Hematopoietic multipotent progenitor cell treated with erythropoietin and hydrocortisone succinate and interleukin-3 and kit ligand, for 17 days (in vitro differentiated cells): Measurements from ENCODE around the gene RASSF8.
A peak's percentile ranks its signal among the peaks of the same experiment; 100 is the strongest.

Experiments
- DNase-seq: peaks from one replicate; pipeline ENCODE4 v3.0.0-alpha.2; 2015; ENCODE audit warnings: low spot score

Gene RASSF8

GRCh38 chr12:26109343-26109881, 150.9 kb downstream of the RASSF8 start:
- DNase-seq = no peak

DNA sequence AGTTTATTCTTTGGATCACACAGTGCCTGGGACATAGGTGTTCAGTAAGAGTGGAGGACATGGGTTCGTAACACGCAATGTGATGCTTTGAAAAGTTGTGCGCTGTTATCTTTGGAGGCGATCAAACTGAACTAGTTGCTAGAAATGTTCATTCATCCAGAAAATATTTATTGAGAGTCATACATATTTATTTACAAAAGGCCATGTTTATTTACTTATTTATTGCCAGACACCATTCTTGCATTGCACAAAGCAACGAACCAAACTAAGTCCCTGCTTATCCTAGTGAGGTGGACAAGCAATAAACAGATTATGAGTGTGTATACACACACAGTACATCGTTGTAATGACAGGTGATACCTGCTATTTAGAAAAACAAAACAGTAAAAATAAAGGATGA, 153.8 kb downstream of the RASSF8 start:
- DNase-seq = no peak

DNA sequence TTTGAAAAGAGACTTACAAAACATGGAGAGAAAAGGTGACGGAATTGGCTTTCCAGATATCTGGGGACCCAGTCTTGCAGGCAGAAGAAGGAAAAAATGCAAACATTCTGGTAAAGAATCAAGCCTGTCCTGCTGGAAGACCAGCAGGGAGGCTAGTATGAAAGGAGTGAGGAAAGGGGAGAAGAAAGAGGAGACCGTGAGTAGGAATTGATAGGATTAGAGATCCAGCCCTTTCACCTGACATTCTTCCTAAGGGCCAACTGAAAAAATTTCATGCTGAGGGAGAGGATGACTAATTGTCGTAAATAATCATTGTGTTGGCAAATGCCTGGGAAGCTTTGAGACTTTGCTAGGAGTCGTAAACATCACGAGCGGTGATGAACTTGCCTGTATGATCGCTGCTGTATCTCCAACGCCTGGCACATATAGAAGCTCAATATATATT, 154.2 kb downstream of the RASSF8 start:
- DNase-seq = no peak

DNA sequence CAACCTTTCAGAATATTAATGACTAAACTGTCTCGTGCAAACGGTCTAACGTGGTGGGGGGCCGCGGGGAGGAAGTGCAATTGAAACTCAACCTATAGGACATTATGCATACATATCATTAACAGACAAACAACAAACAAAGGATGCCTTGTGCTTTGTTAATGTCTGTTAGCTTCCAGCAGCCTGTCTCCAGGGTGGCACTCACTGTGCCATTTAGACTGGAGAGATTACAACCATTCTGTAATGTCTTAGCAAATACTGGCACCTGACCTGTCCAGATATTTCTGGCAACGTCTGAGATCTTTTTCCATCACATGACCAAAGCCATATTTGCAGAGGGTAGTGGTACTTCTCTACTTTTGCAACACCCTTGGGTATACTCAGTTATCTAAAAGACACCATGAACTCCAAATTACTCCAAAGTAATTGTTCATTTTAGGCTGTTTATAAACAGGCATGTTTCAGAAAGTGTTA, 154.7 kb downstream of the RASSF8 start:
- DNase-seq = no peak

- peak; percentile 58 for DNase-seq
Measured at GRCh38 chr12:26113853-26114719, 155.6 kb downstream of the RASSF8 start.

DNA sequence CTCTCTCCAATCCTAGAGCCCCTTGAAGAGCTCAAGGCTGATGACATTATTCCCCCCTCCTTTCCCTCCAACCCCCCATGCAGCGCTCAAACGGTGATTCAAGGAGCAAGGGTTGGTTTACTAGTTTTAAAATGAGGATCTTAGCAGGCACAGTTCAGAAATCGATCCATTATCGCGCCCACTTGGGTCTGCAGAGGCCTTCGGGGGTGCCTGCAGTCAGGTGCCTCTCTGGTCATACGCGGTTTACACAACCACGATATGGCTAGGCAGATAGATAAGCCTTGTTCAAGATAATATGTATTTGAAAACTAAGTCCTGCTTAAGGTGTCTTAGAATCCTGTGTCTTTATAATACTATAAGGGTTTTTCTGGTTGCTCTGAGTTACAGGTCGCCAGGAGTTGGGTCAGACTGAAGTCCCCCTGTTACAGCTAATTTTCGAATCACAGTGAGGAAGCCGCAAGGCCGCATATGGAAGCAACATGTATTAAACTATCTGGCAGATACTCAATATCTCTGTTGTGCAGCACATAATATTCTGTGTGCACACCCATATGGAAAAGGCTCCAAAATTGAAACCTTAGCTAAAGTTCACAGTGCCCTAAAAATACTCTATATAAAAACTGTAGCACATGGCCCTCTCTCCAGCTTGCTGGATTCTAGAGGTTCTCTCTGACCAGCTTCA, 156.4 kb downstream of the RASSF8 start:
- DNase-seq = no peak

GRCh38 chr12:26116829-26117715, 158.6 kb downstream of the RASSF8 start:
- DNase-seq = no peak

DNA sequence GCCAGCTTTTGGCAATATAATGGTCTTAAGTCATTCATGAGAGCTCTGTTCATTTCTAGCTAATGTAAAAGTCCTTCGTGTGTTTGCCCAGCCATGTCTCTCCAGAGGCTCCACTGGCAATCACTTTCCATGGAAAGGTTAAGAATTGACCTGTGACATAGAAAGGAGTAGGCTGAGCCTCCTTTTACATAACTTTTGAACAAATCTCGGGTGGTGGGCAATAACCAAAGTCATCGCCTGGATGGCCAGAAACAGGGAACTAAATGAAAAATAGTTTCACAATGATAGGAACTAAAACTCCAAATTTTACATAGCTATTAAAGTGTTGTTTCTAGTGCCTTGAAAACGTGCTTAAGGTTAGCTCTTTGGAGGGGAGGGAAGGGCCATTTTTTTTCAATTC, 159.8 kb downstream of the RASSF8 start:
- no peak for DNase-seq

- DNase-seq = no peak
Measured at GRCh38 chr12:26119391-26119989, 161.0 kb downstream of the RASSF8 start.

DNA sequence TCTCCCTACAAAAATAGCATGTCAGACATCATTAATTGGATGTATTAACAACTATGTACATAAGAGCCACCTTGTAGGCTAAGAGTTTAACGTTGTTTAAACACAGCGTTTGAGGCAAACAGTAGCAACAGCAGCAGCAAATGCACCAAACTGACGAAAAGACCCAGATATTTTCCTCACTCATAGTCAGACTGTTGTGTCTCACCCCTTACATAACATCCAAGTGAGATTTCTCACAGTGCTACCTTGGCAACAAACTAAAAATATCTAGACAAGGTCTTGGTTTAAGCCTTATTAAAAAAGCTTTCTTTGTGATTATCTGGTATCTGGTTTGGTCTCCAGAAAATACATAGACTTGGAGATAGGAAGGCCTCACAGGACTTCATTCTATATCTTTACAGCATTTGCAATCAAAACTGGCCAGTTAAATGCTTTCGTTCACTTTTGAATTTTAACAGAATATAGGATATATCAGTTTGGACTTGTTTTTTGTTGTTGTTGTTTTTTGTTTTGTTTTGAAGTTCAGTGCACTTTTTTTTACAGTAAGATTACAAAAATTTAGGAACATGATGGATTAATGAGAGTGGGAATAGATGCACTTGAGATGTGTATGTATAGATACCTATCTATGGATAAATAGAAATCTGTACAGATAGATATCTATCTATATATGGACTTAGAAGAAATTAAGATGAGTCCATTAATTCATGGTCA, 162.2 kb downstream of the RASSF8 start:
- DNase-seq = no peak

DNA sequence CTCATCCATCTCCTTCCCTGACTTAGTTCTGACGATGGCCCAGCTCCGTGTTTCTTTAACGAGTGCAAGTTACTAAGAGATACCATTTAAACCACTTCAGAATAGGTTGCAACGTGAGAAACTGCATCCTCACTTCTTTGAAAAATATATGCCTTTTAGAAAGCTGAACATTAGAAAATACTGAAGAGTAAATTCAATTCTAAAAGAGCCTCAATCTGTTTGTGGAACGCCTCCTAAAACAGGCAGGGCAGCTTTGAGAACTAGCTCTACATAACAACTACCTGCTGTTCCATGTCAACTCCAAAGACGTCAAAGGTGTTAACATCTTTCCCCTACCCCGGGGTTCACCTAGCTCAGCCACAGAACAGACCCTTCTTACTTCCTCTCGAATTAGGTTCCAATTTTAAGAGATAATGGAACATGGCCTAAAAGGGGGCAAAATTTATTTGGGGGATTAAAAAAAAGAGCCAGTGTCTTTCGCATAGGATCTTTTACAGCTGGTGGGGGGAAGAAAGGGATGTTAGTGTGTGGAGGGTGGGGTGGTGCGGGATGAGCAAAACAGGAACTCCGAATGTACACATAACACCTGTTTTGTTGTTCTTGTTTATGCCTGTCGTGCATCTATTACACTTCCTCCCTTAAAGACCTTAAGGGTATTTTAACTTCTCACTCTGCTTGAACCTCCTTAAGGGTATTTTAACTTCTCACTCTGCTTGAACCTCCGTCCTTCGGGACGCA, 163.0 kb downstream of the RASSF8 start:
- no peak for DNase-seq

DNA sequence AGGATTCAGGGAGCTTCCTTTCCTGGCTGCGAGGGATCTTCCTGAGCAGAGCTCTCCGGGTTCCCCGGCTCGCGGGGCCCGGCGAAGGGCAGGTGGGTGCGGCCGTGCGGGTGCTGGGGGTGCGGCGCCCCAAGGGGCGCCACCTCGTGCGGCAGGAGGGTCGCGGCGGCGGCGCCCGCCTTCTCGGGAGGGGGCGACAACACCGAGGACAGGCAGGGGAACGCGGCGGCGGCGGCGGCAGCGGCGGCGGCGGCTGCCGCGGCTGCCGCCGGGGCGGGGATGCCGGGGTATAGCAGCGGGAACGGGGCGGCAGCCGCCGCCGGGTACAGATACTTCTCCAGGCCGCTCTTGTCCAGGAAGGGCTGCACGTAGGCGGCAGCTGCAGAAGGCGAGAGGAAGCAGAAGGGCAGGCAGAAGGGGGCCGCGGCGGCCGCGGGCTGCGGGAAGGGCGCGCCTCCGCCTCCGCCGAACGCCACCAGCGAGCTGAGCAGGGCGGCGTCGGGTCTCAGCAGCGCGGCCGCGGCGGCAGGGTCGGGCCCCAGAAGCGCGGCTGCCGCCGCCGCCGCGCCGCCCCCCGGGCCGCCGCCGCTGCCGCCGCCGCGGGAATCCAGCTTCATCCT, 163.7 kb downstream of the RASSF8 start:
- DNase-seq = no peak

- DNase-seq = no peak
Measured at GRCh38 chr12:26122681-26123481, 164.4 kb downstream of the RASSF8 start.

GRCh38 chr12:26123482-26123980, 165.0 kb downstream of the RASSF8 start:
- DNase-seq = no peak

DNA sequence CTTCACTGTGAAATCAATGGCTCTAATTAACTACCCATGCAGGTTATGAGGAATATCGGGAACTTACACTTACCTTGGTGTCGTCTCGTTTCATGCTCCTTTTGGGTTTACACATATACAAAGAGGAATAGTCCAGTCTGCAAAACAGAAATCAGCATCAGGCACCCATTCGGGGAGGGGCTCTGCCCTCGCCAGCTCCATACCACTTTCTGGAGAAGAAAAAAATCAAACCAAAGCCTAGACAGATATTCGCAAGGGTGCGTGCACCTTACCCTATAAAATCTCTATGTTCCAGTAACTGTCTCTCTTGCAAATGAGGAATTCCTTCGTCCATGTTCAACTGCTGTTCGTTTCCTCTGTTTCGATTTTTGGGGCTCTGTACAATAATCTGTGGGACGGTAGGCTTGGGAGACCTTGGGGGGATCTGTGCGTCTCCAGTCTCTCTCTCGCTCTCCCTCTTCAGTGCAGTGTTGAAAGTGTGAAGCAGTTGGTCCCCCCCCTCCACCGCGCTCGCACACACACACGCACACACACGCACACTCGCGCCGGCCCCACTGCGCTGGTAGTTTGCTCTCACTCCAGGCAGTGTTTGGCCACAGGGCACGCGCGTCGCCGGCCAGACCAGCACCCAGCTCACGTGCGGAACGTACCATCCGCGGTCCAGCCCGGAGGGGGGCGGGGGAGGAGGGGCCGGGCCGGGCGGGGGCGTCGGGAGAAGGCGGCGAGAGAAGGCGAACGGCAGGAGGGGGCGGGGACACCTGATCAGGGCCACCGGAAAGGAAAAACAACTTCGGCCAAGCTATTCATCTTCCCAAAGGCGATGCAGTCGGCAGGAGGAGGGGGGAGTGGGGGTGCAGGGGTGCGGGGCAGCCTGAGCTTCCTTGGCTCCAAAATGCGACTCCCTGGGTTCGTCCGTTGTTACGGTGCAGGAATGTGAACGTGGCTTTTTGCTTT, 166.2 kb downstream of the RASSF8 start, which contains the start of gene BHLHE41:
BHLHE41 (minus strand) TSS at position 592 of the 954 bp plus-strand sequence; CDS start at position 334, 258 bp downstream.
- DNase-seq = no peak

DNA sequence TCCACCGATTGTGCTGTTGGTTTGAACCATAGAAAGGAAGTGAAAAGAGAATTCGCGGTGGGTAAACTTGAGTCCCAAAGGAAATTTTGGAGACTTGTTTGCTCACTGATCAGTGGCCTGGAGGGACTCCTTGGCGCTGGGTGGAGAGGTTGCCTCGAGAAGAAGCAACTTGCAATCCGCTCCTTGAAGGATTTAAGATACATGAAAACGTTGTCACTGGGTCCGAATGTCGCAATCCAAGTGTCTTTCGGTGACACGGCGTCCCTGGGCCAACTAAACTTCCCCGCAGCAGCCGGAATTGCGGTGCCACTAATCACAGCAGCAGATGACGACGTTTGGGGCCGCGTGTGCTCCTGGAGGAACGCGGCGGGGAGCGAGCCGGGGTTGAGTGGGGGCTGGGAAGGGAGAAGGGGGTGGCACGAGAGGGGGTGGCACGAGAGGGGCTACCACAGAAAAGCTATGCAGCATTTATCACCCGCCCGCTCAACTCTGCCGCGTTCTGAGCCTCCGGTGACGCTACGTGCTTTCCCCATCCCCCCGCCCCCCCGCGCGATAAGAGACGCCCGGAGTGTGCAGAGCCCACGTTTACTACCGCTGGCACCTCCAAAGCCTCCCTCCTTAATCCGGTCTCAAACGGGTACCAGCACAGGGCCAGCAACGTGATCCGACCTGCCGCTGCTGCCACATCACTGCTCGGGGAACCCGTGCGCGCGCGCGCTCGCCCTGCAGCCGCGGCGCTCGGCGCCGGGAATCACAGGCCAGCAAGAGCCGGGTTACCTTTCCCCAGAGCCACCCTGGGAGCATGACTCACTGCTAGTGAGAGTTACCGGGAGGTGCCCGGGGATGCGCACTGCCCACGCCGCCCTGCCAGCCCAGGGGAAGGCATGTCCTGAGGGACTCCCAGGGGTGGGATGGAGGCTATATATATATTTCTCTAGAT, 167.2 kb downstream of the RASSF8 start:
- DNase-seq = no peak
